HG02840 (cell line): ENCODE results near the gene AKT3.

ENCODE experiments used
- ATAC-seq: cut with Tn5 transposase; IDR thresholded peaks from one replicate; pipeline ENCODE4 v1.9.1; 2021; ENCODE audit warnings: mild to moderate bottlenecking, moderate library complexity, moderate number of reproducible peaks; ENCODE audit not compliant: unreplicated experiment, low FRiP score

The AKT3 gene

GRCh38 chr1:243639027-243639658, 210.9 kb downstream of the AKT3 start:
- ATAC-seq, result no peak

GRCh38 chr1:243638186-243638585, 211.9 kb downstream of the AKT3 start:
- no peak for ATAC-seq

- ATAC-seq, result no peak
These were observed 221.6 kb downstream of the AKT3 start for GRCh38 chr1:243628476-243628907.

GRCh38 chr1:243623841-243624240, 226.2 kb downstream of the AKT3 start:
- ATAC-seq, result no peak

DNA sequence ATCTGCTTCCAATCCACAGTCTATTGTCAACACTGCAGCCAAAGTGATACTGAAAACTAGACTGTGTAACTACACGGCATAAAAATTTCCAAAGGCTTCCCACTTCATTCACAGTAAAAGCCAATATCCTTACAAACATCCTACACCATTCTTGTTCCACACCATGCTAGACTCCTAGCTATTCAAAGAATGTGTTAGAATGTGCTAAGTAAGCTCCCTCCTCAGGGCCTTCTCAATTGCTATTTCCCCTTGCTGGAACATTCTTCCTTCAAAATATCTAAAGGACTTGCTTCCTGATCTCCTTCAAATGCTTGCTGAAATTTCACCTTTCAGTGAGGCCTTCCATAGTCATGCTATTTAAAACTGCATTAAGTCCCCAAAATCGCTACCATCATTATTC, 228.1 kb downstream of the AKT3 start:
- no peak for ATAC-seq

DNA sequence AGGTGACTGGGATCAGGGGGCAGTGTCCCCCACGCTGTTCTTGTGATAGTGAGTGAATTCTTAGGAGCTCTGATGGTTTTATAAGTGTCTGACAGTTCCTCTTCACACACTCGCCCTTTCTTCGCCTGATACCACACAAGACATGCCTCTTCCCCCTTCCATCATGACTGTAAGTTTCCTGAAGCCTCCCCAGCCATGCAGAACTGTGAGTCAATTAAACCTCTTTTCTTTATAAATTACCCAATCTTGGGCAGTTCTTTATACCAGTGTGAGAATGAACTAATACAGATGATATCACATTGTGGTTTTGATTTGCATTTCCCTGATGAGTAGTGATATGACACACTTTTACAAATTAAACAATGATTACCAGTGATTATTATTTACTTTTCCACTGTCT, 229.9 kb downstream of the AKT3 start:
- no peak for ATAC-seq

GRCh38 chr1:243609698-243610097, 240.3 kb downstream of the AKT3 start:
- no peak for ATAC-seq

DNA sequence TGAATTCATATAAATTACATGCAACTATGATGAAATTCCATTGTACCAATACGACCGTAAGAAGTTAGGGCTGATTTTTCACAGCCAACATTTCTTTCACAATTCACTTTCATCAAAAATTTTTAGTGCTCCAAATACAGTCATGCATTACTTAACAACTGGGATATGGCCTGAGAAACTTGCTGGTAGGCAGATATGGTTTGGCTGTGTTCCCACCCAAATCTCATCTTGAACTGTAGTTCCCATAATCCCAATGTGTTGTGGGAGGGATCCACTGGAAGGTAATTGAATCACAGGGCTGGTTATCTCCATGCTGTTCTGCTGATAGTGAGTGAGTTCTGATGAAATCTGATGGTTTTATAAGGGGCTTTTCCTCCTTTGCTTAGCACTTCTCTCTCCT, 244.4 kb downstream of the AKT3 start:
- no peak for ATAC-seq

DNA sequence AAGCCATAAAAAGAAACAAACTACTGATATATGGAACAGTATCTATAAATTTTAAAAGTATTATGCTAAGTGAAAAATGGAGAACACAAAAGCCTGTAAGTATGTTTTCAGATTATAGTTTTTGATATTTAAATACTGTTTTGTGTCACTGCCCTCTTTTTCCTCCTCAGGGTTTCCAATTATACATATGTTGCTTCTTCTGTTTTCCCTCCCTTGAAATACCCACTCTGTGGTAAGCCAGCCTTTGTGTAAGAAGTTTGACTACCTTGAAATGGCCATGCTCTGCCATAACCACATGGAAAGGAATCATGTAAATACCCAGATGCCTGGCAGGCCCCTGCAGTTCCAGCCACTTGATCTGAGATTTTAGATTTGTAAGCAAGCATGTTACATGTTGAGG, 248.3 kb downstream of the AKT3 start:
- ATAC-seq, result no peak

DNA sequence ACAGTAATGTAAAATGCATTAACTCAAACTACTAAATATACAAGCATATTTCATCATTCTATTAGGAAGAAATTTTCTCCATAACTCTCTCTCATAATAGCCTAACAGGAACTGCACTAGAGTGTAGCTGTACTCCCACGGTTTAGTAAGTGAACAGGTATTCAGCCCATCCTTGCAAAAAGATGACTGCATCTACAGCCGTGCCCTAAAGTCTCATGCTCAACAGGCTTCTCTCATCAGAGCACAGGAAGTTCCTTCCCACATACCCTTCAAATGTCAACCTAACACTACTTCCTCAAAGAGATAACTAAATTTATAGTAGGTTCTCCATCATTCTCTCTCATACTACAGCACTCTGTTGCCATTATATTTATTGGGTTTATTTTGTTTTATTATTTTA, 251.6 kb downstream of the AKT3 start:
- ATAC-seq, result no peak

DNA sequence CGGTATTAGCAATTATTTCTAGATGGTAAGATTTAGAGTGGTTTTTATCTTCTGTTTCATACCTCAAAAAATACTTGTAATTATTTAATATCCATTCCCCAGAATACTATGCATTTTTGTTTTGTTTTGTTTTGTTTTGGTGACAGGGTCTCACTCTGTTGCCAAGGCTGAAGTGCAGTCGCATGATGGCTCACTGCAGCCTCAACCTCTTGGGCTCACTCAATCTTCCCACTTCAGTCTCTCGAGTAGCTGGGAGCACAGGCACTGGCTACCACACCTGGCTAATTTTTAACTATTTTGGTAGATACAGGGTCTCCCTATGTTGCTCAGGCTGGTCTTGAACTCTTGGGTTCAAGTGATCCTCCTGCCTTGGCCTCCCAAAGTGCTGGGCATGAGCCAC, 252.7 kb downstream of the AKT3 start:
- no peak for ATAC-seq

- peak; percentile 91 for ATAC-seq
These were observed 253.5 kb downstream of the AKT3 start for GRCh38 chr1:243596431-243597062.

DNA sequence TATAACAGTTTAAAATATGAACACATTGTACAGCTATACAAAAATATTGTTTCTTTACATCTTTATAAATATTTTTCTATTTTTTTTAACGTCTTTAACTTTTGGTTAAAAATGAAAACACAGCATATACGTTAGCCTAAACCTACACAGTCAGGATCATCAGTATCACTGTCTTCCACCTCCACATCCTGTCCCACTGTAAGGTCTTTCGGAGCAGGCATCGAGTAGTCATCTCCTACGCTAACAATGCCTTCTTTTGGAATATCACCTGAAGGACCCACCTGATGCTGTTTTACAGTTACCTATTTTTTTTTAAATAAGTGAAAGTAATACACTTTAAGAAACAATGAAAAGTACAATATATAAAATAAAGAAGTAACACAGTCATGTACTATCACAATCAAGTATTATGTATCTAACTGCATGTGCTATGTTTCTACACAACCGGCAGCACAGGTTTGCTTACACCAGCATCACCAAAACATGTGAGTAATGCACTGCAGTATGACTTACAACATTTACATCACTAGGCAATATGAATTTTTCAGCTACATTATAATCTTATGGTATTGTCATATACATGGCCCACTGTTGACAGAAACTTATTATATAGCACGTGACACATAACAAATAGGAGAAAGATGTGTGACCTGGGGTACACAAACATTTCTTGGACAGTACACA, 254.4 kb downstream of the AKT3 start:
- ATAC-seq, result peak; percentile 18

GRCh38 chr1:243594455-243594854, 255.6 kb downstream of the AKT3 start:
- no peak for ATAC-seq

DNA sequence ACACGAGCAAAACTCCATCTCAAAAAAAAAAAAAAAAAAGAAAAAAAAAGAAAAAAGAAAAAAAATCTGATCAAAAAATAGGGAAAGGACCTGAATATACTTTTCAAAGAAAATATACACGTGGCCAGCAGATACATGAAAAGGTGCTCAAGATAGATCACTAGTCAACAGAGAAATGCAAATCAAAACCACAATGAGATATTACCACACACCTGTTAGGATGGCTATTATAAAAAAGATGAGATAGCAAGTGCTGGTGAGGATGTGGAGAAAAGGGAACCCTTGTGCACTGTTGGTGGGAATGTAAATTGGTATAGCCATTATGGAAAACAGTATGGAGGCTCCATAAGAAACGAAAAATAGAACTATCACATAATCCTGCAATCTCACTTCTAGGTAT, 260.8 kb downstream of the AKT3 start:
- peak; percentile 79 for ATAC-seq

- ATAC-seq, result peak; percentile 84
These were observed 262.1 kb downstream of the AKT3 start for GRCh38 chr1:243587823-243588560.

DNA sequence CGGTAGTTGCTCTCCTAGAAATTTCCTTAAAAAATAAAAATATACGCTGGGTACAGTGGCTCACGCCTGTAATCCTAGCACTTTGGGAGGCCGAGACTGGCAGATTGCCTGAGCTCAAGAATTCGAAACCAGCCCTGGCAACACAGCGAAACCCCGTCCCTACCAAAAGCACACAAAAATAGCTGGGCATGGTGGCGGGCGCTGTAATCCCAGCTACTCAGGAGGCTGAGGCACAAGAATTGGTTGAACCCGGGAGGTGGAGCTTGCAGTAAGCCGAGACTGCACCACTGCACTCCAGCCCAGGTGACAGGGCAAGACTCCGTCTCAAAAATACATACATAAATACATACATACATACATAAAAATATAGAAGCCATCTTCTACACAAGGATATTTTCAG, 262.8 kb downstream of the AKT3 start:
- no peak for ATAC-seq

GRCh38 chr1:243585982-243586381, 264.1 kb downstream of the AKT3 start:
- ATAC-seq, result no peak

GRCh38 chr1:243582326-243582725, 267.7 kb downstream of the AKT3 start:
- ATAC-seq, result no peak

DNA sequence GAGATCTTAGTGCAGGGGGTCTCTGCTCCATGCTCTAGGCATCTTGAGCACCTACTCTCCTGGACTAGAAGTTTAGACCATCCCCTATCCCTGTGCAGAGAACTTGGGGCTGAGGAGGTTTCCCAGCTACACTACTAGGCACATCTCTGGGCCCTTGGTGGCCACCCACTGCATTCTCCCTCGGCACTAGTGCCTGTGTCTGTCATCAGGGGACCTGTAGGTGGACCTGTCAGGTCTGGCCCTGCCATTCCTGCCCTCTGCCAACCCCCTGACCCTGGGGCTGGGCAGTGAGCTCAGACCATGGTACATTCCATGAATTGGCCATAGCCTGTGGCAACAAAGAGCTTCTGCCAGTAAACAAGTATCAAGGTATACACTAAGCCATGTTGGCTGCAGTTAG, 269.1 kb downstream of the AKT3 start:
- no peak for ATAC-seq

GRCh38 chr1:243580072-243580471, 270.0 kb downstream of the AKT3 start:
- ATAC-seq, result no peak
